ENCODE measurements around the gene HELZ.

- no peak for TF ChIP-seq CTCF (IDR thresholded peaks at IDR 0.05)
- no peak for TF ChIP-seq EP300 (IDR thresholded peaks at IDR 0.05)
- TF ChIP-seq POLR2A (IDR thresholded peaks at IDR 0.05), result no peak
These were observed 38.9 kb upstream of the HELZ start for GRCh38 chr17:67283731-67284516.
